HG03097 (cell line): ENCODE data around the gene SLC13A4.
"Not testable (repeated sequence)": the region's sequence is repeated elsewhere in the genome, so short reads cannot be mapped to it uniquely, and the experiment has no call there.

ENCODE experiments used
- ATAC-seq: cut with Tn5 transposase; IDR thresholded peaks from one replicate; pipeline ENCODE4 v1.9.1; 2021; ENCODE audit not compliant: unreplicated experiment, low FRiP score

The SLC13A4 gene

DNA sequence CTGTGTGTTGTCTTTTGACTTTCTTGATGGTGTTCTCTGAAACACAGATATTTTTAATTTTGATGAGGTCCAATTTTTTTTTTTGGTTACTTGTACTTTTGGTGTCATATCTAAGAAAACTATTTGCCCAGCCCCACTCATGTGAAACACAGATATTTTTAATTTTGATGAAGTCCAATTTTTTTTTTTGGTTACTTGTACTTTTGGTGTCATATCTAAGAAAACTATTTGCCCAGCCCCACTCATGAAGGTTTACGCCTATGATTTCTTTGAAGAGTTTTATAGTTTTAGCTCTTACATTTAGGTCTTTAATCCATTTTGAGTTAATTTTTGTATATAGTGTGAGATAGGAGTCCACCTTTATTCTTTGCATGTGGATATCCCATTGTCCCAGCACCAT, 60.4 kb downstream of the SLC13A4 start:
- ATAC-seq: not testable (repeated sequence)

GRCh38 chr7:135666846-135667245, 61.1 kb downstream of the SLC13A4 start:
- ATAC-seq: no peak

GRCh38 chr7:135666156-135666555, 61.8 kb downstream of the SLC13A4 start:
- no peak for ATAC-seq

- no peak for ATAC-seq
These were observed 62.9 kb downstream of the SLC13A4 start for GRCh38 chr7:135665042-135665441.

DNA sequence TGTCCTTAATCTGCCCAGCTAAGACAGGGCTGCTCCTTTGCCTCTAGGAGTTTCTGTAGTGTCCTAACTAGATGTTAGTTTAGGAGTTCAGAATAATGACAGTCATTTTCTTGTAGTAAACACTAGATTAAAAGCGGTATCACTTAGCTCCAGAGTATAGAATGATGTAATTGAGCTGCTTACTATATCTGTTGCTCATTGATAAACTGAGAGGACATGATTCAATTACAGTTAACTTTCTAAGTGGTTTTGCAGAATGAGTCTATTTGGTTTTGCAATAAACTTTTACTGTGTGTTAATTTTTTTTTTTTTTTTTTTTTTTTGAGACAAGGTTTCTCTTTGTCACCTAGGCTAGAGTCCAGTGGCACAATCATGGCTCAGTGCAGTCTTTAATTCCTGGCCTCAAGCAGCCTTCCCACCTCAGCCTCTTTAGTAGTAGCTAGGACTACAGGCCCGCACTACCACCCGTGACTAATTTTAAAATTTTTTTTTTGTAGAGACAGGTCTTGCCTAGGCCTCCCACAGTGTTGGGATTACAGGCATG, 63.9 kb downstream of the SLC13A4 start:
- no peak for ATAC-seq

GRCh38 chr7:135662373-135663114, 65.4 kb downstream of the SLC13A4 start, which contains the start of gene STMP1:
Gene STMP1, plus strand, starts transcription at chr7:135662514.
- peak; percentile 93 for ATAC-seq

GRCh38 chr7:135662123-135662372, 65.9 kb downstream of the SLC13A4 start:
- no peak for ATAC-seq

GRCh38 chr7:135661311-135662122, 66.5 kb downstream of the SLC13A4 start:
- ATAC-seq: peak; percentile 4

GRCh38 chr7:135659159-135659846, 68.7 kb downstream of the SLC13A4 start:
- ATAC-seq: no peak

GRCh38 chr7:135658564-135658963, 69.4 kb downstream of the SLC13A4 start:
- no peak for ATAC-seq

DNA sequence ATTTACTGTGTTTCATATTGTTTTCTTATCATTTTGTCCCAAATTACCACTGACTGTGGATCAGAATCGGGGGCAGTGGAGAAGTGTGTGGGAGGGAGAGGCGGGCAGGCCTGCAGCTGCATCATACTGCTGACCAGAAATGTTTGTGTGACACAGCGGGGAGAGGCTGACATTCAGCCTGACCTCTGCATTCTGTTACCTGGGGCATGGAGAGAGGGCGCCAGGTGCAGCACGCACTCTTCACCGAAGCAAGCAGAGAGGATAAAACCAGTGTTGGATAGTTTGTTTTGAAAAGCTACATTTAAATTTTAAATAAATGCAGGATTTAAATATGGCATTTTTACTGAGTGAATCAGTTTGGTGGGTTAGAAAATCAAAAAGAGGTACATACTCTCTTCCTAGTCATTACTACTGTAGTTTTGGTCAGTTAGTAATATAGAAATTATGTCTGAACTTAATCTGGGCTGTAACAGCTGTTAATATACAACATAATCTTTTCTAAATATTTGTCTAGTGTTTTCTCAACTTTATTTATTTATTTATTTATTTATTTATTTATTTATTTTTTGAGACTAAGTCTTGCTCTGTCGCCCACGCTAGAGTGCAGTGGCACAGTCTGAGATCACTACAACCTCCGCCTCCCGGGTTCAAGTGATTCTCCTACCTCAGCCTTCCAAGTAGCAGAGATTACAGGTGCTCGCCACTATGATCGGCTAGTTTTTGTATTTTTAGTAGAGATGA, 74.5 kb downstream of the SLC13A4 start:
- ATAC-seq: no peak

DNA sequence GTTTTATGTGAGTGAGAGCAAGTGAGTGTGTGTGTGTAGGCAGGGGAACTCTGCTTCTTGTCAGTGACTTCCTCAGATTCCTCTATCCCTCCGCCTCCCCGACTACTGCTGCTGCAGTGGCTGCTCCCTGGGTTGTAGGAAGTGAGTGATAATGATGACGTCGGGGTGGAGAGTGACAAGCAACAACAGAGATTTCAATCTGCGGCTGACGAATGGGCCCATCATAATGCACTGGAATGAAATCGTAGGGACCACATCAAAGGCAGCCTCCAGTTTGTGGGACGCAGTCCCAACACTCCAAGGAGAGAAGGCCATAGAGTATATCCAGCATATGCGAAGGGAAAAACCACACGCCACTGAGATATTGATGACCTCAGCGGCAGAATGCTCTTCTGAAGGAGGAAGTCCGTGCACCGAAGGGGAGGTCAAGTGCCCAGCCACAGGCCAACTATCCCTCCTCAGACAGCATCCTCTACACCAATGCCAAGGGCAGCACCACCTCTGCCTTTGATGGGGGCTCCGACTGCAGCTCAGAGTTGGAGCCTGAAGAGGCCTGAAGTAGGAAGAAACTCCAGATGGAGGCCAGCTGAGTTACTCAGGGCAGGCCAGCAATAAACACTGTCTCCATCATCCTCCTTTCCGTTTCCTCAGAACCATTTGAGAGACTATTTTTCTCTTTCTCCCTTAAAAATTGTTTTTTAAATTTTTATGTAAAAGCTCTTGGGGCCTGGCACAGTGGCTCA, 77.0 kb downstream of the SLC13A4 start:
- ATAC-seq: no peak

DNA sequence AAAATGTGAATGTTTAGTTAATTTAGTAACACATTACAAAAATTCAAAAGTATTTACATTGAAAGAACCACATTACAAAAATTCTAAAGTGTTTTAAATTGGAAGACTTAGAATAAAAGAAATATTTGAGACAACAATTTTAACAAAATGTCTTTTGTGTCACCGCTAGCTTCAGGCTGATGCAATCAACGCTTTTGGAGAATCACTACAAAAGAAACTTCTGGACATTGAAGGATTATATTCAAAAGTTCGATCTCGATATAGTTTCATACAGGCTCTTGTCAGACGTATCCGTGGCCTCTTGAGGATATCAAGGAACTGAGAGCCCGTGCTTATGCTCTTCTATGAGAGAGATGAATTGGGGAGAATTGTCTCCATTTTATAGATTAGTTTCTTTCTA, 79.8 kb downstream of the SLC13A4 start:
- no peak for ATAC-seq

DNA sequence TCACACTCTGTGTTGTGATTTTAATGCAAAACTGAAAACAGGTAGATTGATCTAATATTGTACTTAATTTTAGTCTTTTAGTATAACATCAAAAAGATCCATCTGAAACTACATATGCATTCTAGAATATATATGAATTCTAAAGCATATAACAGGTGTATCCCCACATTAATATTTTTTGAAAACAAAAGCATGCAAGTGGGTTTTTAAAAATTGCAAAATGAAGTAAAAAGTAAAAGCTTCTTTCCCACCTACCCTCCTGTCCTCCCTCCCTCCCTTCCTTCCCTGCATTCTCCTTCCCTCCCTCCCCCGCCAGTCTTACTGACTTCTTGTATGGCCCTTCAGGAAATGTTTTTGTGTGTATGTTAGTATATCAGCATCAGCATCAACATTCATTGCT, 80.2 kb downstream of the SLC13A4 start:
- no peak for ATAC-seq

GRCh38 chr7:135645296-135645904, 82.6 kb downstream of the SLC13A4 start:
- ATAC-seq: no peak

DNA sequence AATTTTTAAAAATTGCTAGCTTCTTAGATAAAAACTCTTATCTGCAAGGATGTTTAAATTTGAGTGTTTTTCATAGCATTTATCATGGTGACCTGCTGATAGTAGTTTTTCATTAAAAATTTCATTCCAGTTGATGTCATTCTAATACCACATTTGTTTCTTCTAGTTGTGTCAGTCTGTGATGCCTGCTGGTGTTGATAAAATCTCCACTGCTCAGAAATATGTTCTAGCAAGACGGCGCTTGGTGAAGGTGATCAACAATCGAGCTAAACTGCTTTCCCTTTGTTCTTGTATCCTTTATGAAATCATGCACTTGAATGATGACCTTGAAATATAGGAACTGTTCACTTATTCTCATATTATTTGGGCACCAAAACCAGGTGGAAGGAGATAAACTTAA, 83.3 kb downstream of the SLC13A4 start:
- no peak for ATAC-seq

GRCh38 chr7:135644154-135644553, 83.8 kb downstream of the SLC13A4 start:
- ATAC-seq: no peak

DNA sequence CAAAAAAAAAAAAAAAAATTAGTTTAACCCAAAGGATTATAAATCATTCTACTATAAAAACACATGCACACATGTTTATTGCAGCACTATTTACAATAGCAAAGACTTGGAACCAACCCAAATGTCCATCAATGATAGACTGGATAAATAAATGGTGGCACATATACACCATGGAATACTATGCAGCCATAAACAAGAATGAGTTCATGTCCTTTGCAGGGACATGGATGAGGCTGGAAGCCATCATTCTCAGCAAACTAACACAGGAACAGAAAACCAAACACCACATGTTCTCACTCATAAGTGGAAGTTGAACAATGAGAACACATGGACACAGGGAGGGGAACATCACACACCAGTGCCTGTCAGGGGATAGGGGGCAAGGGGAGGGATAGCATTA, 88.3 kb downstream of the SLC13A4 start:
- not testable (repeated sequence) for ATAC-seq

DNA sequence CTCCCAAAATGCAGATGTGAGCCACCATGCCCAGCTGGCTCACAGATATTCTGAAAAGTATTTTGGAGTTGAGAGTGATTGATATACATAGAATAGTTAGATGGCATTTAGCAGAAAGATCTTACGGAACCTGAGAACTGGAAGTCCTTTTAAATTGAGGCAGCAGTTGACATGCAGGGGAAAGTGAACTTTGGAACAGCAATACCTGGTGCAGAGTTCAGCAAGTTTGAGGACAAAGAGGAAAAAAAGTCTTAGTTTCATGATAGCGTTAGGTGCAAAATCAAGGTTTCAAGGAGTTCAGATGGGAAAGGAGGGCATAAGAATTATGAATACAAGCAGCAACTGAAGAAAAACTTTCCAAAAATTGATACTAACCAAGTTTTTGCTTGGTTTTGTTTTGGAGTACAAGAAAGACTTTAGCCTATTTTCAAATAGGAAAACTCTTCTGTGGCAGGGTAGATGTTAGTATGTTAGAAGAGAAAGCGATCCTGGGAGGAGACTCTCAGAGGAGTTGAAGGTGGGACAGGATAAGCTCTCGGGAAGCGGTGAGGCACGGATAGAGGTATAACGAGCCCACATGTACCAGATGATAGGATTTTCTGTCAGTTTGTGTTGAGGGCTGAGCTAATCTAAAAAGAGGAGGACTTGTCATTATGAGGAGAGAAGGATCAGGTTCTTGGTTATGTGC, 93.7 kb downstream of the SLC13A4 start:
- no peak for ATAC-seq
